ENCODE measurements around the gene LRRC74B.

- TF ChIP-seq EZH2phosphoT487 (IDR thresholded peaks at IDR 0.05; ENCODE audit: insufficient read depth, low read depth) (no peak), EZH2 (IDR thresholded peaks at IDR 0.05; ENCODE audit: insufficient read depth, poor library complexity, severe bottlenecking) (no peak)
Observed at GRCh38 chr22:21068681-21069276, 23.0 kb downstream of the LRRC74B start.
